Cerebellar cortex (tissue), 1 donor: ENCODE measurements around the gene CCDC39.

Experiments
- DNase-seq: peaks from one replicate; pipeline ENCODE4 v3.0.0-alpha.2; 2015; ENCODE audit warnings: low spot score

The CCDC39 gene

DNA sequence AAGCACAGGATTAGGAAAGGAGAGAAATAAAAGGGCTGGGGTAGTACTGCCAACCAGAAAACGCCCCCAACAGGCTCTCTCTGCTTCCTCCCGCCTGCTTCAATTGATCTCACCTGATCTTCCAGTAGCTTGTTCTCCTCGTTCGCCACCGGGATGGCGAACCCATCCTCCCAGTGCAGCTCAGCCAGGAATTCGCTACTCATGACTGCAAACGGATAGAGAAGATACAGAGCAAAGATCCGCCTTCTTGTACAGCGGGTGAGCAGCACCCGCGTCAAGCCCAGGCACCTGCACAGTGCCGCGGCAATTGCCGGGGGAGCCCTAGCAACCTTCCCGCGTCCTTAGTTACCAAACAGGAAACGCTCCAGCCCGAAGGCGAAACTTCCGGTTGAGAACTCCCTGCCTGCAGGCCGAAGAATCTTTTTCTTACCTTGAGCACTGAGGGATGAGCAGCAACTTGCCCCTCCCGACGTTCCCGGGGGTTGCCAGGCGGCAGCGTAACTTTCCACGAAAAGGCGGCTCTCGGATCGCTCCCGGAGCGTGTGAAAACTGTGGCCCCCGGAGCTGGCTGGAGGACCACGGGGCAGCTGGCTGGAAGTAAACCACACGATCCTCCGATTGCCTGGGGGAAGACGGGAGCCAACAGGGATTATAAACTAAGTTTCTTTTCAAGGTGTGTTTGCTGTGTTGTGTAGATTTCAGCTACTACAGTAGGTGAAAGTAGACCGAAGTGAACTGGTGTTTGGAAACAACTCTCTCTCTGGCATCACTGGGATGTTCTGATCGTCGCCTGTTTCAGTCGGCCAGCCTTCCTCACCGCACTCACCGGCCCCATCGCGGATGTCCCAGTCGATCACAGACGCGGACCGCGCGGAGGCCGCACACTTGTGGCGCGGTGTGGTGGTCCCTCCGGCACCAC is at the start of gene CCDC39:
Gene CCDC39 (minus strand): TSS at position 312 of the 919 bp plus-strand sequence. CDS start 109 bp downstream, at position 203.
- DNase-seq: peak; percentile 74

- DNase-seq: no peak
These were observed 40.7 kb upstream of the CCDC39 start for GRCh38 chr3:180720012-180720411.

- DNase-seq: no peak
These were observed 28.6 kb upstream of the CCDC39 start for GRCh38 chr3:180707896-180708295.

DNA sequence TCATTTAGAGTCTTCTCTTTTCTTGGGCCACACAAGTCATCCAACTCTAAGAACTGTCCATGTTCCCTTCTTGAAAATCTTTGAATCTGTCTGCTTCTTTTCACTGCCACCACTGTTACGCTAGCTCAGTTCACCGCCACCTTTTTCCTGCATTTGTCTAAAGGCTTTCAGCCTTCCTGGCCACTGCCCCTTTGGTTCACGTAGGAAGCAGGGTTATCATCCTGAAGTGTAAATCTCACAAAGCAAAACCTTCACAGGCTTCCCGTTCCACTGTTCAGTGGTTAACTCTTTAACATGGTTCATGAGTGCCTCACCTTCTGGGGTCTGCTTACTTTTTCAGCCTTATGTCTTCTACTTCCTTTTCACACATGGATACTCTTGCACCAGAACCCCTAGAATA is 26.3 kb upstream of the CCDC39 start:
- no peak for DNase-seq

- DNase-seq: no peak
These were observed 25.2 kb upstream of the CCDC39 start for GRCh38 chr3:180704532-180704931.

GRCh38 chr3:180700941-180701340 is 21.7 kb upstream of the CCDC39 start:
- no peak for DNase-seq

- no peak for DNase-seq
These were observed 19.5 kb upstream of the CCDC39 start for GRCh38 chr3:180698760-180699270.

DNA sequence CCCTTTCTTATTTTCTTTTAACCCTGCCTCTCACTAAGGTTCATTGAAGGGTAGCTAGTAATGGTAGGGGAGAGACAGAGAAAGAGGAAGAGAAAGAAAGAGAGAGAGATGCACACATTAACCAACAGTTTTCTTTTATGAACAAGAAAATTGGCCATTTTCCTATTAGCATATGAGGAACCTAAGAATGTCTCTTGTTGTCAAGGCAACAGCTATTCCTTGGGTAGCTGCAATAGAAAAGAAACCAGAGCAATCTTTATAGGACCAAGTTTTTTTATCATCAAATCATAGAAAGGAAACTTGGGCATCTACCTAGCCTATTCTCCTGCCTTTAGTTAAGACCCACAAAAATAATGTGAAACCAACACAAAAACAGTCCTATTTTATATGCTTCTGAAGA is 15.0 kb upstream of the CCDC39 start:
- DNase-seq: no peak

DNA sequence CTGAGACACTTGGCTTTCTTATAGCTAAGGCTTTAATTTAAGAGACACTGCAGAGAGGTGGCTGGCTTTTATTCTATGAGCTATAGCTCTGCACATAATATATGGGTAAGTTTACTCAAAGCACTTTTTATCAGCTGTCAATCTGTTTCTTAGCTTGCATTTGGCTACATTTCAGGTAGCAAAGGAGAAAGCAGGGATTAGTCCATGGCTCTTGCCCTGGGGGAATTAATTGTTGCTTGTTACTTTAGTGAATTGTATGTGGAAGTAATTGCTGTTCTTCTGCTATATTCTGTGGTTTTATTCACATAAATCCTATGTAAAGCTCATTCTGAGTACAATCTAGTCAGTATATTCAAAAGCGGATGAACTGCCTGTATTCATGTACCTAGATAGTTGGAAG is 14.4 kb upstream of the CCDC39 start:
- no peak for DNase-seq

DNA sequence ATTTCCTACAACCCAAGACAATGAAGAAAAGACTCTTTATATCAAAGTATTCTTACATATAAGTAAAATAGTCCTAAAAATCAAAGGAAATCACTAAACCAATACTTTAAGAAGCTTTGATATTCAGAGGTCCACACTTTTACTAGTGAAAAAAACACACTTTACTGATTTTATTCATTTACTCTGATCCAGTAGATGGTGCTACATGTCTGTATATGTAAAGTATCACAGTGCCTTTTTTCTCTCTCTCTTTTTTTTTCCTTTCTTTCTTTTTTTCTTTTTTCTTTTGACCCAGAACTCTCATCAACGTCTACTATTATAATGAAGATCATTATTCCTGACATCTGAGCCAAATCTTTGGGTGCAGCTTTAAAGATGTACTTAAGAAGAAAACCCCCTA is 10.8 kb upstream of the CCDC39 start:
- no peak for DNase-seq

GRCh38 chr3:180684807-180685206 is 5.5 kb upstream of the CCDC39 start:
- DNase-seq: no peak

DNA sequence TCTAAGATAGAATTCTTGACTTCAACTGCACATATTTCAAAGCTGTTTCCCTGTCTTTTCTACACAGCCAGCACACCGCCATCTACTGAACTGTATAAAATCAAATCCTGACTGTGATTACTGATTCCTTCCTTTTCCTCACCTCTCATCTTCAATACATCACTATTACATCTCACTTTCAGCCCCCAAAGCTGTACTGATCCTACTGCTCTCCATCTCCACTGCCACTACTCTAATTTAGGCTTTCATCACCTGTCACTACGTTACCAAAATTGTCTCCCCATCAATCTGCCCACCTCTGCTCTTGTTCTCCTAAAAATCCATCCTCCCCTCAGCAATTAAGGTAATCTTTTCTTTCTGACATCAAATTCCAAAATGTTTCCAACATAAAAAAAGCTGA is 4.5 kb upstream of the CCDC39 start:
- DNase-seq: no peak

DNA sequence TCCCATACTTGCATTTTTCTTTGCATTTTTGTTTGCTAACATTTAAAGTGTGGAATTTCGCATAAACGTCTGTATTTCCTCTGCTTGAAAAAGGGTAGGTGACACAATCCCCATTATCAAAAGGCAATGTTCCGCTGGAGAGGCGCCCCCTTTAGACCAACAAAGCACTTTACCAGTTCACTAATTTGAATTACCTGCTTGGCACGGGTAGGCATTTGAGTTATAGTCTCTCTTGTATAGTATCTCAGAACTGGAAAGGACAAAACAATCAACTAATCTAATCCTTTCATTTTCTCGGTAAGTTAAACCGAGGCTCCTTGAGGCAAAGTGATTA is 775 bp upstream of the CCDC39 start:
- DNase-seq: peak; percentile 60

DNA sequence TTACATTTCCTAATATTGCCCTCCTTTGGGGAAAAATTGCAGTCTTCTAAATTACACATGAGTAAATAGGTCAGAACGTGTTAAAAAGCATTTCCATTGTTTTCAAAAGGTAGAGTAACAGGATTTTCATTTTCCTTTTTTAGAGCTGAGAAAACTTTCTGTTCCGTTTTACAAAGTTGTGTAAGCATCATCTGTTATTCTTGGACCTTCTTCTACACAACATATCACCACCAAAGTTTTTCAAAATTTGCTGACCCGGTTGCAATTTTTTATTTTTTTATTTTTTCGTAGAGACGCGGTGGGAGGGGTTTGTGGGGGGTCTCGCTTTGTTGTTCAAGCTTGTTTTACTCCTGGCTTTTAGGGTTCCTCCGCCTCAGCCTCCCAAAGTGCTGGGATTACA is 1.1 kb downstream of the CCDC39 start:
- no peak for DNase-seq

DNA sequence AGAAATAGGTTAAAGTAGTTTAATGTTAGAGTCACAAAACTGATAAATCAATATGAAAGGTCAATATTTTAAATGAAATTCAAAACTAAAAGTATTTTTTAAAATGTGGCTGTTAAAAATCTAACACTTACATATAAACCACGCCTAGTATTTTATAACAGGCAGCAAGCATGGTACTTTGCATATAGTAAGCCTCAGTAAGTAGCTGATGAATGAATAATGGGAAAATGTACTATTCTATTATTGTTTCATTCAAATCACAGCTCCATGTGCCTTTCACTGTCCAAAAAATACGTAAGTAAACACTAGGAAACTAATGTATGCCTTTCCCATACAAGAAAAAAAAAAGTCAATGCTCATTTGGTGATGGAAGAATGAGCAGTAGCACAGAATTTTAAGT is 17.8 kb downstream of the CCDC39 start:
- no peak for DNase-seq

DNA sequence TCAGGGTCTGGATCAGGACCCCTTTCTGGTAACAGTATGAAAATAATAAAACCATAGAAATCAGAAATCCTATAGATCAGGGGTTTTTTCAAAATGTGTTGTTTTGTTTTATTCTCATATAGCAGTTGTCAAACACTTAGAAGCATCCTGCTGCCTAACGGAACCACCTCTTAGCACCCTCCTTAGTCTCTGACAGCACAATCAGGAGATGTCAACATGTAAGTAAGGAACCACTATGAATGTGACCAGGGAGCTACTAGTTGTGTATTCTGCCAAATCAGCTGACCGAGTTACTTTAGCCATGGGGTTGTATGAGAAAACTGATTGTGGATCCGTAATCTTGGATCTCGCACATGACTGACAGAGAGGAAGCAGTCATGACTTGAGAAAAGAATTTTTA is 22.2 kb downstream of the CCDC39 start:
- no peak for DNase-seq

- DNase-seq: no peak
These were observed 22.9 kb downstream of the CCDC39 start for GRCh38 chr3:180656406-180656805.

- DNase-seq: no peak
These were observed 33.0 kb downstream of the CCDC39 start for GRCh38 chr3:180646187-180646790.

- DNase-seq: no peak
These were observed 38.3 kb downstream of the CCDC39 start for GRCh38 chr3:180640987-180641386.

DNA sequence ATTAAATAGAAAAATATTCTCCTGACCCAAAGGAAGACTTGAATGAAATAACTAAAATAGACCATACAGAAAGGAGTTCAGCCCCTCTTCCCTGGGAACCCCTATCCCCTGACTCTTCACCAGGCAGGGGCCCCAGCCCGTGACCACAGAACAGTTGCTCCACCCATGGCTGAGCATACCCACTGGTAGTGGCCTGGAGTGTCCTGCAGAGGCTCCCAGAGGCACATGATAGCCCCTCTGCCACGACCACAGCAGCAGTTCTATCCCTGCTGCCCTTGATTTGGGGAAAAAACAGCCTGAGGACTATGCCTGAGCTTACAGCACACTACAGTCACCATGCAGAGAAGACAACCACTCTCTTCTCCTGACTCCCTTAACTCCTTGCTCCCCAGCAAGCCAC is 45.6 kb downstream of the CCDC39 start:
- DNase-seq: no peak

DNA sequence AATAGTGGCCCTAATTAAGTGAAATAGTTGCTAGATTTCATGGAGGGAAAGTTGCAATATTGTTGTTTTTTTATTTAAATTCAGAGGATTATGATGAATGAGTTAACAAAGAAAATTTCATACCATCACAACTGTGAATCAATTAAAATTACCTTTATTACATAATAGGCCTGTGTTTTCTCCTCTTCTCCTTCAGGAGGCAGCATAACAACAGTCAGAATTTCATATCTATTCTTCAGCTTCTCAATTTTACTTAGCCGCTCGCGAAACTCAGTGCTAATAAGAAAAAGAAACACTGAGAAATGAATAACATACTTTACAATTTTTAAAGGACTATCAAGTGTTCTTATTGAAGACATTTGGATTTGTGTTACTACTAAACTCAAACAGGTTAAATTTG is 48.0 kb downstream of the CCDC39 start:
- no peak for DNase-seq

DNA sequence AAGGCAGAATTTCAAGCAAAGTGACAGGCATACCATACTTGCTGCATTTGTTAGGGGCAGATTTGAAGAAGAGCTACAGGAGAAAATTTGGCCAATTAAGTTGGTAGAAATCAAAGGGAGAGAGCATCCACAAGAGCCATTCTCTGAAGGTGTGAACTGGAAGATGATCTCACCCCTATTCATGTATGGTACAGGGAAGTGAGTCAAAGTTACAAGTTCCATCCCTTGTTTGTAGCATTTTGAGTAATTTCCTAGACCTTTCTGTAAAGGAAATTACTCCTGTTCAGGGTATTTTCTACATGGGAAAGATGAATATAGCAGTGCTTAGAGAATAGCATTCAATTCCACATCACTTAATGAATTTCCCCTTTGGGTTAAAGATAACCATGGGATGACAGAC is 48.9 kb downstream of the CCDC39 start:
- DNase-seq: no peak

- DNase-seq: no peak
These were observed 52.4 kb downstream of the CCDC39 start for GRCh38 chr3:180626844-180627243.

- no peak for DNase-seq
These were observed 54.6 kb downstream of the CCDC39 start for GRCh38 chr3:180624714-180625113.
